ENCODE data around the gene CFHR3.
"Not testable (repeated sequence)": the region's sequence is repeated elsewhere in the genome, so short reads cannot be mapped to it uniquely, and the experiment has no call there.

DNA sequence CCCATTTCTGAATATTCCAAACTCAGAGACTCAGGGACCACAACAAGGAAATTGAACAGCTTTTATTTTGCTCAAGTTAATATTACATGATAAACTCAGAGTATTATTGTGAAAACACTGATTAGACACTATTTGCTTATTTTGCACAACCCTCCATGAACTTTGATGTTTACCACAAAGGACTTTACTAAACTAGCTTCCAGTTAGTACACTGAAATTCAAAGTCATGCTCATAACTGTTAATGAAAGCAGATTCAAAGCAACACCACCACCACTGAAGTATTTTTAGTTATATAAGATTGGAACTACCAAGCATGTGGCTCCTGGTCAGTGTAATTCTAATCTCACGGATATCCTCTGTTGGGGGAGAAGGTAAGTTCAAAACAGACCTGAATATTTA, 44.9 kb downstream of the CFHR3 start, which contains the start of gene CFHR1:
- TF ChIP-seq POLR2AphosphoS5 (IDR thresholded peaks at IDR 0.05); CTCF (IDR thresholded peaks at IDR 0.05 in 8 of 11, conservative IDR thresholded peaks at IDR 0.05 in 3 of 11); POLR2A (IDR thresholded peaks at IDR 0.05): not testable (repeated sequence)
